K562 (cell line): ENCODE measurements around the gene SIDT2. TPM values are rescaled to one million over a fixed set of nuclear protein-coding genes. Genes with fewer than 3 reads are reported as not detected.
A peak's percentile ranks its signal among the peaks of the same experiment; 100 is the strongest.

Experiments used
- BCL6 ChIP-seq: fragments of 250-450 bp; sonication (Bioruptor Pico); IDR thresholded peaks from 2 replicates; pipeline ENCODE4 v1.4.0; 2020
- C11orf30 ChIP-seq: fragments of 450-650 bp; IDR thresholded peaks from 2 replicates; pipeline ENCODE4 v1.6.1; 2016; ENCODE audit warnings: low read depth, mild to moderate bottlenecking
- CTBP1 ChIP-seq: fragments of 450-650 bp; IDR thresholded peaks from 2 replicates; pipeline ENCODE4 v1.6.1; 2016; ENCODE audit warnings: borderline replicate concordance
- DMBX1 ChIP-seq: fragments of 250-450 bp; sonication (Bioruptor Pico); IDR thresholded peaks from 2 replicates; pipeline ENCODE4 v1.8.0; 2022; ENCODE audit warnings: inconsistent platforms, mild to moderate bottlenecking, moderate library complexity, borderline replicate concordance
- FOXJ3 ChIP-seq: sonication (generic); formaldehyde crosslinking; IDR thresholded peaks from 2 replicates; pipeline ENCODE4 v1.4.0; 2020; ENCODE audit warnings: mild to moderate bottlenecking, missing genetic modification reagents
- MEF2D ChIP-seq: conservative IDR thresholded peaks from 2 replicates; pipeline ENCODE4 v1.6.1; 2016; ENCODE audit warnings: low read depth, missing genetic modification characterization, missing compliant biosample characterization
- MIER1 ChIP-seq: fragments of 450-650 bp; IDR thresholded peaks from 2 replicates; pipeline ENCODE4 v1.6.1; 2016; ENCODE audit warnings: antibody characterized with exemption, mild to moderate bottlenecking, low read depth
- NCOA4 ChIP-seq: fragments of 450-650 bp; IDR thresholded peaks from 2 replicates; pipeline ENCODE4 v1.6.1; 2018; ENCODE audit warnings: mild to moderate bottlenecking; ENCODE audit not compliant: partially characterized antibody
- NEUROD1 ChIP-seq: fragments of 150-350 bp; IDR thresholded peaks from 2 replicates; pipeline ENCODE4 v1.6.1; 2014; ENCODE audit warnings: borderline replicate concordance, low read length, low read depth; ENCODE audit not compliant: partially characterized antibody
- POLR2A ChIP-seq: fragments of 450-650 bp; conservative IDR thresholded peaks from 2 replicates; pipeline ENCODE4 v1.6.1; 2016
- SMAD1 ChIP-seq: fragments of 150-350 bp; IDR thresholded peaks from 2 replicates; pipeline ENCODE4 v1.6.1; 2014; ENCODE audit warnings: low read length, low read depth; ENCODE audit not compliant: partially characterized antibody
- SRF ChIP-seq, 2 experiments: fragments of 250-450, 450-650 bp in 1 of 2; sonication (Bioruptor Pico) in 1 of 2; sonication (generic) in 1 of 2; formaldehyde crosslinking; IDR thresholded peaks; 2 replicates each; pipeline versions ENCODE4 v1.5.0 to v1.5.1; 2020 to 2022; ENCODE audit warnings: mild to moderate bottlenecking in 1 of 2, missing genetic modification reagents in 1 of 2
- TAL1 ChIP-seq: fragments of 450-650 bp; IDR thresholded peaks from 2 replicates; pipeline ENCODE4 v1.6.1; 2016; ENCODE audit warnings: mild to moderate bottlenecking
- ZKSCAN1 ChIP-seq: fragments of 150-350 bp; IDR thresholded peaks from 2 replicates; pipeline ENCODE4 v1.6.1; 2016; ENCODE audit warnings: low read depth, low read length
- ZNF830 ChIP-seq: fragments of 250-450 bp; sonication (Bioruptor Pico); IDR thresholded peaks from 2 replicates; pipeline ENCODE4 v1.5.0; 2021; ENCODE audit warnings: mild to moderate bottlenecking
- polyA plus RNA-seq, 8 experiments: library from polyadenylated mRNA; depleted of rRNA in 4 of 8; stranded (reverse) in 5 of 8; unstranded in 3 of 8; fragments of >200 nt; fragmentation: Nextera tagmentation in 2 of 8; fragmentation: Illumina TruSeq in 1 of 8; extraction: Ambion mirVana in 2 of 8; extraction: Trizol in 1 of 8; gene quantifications; 2 replicates each; pipeline versions ENCODE4 v1.2.1 to v1.2.3, GENCODE V29; 2011 to 2014; ENCODE audit warnings: inconsistent platforms in 1 of 8, missing spikeins in 1 of 8
- total RNA-seq, 7 experiments: library from RNA; depleted of rRNA in 6 of 7; stranded (reverse); fragments of >200 nt in 6 of 7; fragmentation: Illumina TruSeq in 2 of 7; extraction: Trizol in 2 of 7; gene quantifications; 2 replicates each; pipeline versions ENCODE4 v1.2.1 to v1.2.3, GENCODE V29; 2011 to 2021; ENCODE audit warnings: low replicate concordance in 1 of 7
- TF ChIP-seq, protein P1 (sequence below): fragments of 250-450 bp; sonication (Bioruptor Pico); IDR thresholded peaks from 2 replicates; pipeline ENCODE4 v1.8.0; 2022; ENCODE audit warnings: inconsistent platforms
- TF ChIP-seq, protein P2 (sequence below): sonication (generic); formaldehyde crosslinking; IDR thresholded peaks from 2 replicates; pipeline ENCODE4 v1.8.0; 2022; ENCODE audit warnings: mild to moderate bottlenecking, low read depth, missing genetic modification reagents
- TF ChIP-seq, protein P3 (sequence below): sonication (generic); formaldehyde crosslinking; IDR thresholded peaks from 2 replicates; pipeline ENCODE4 v1.8.0; 2022; ENCODE audit warnings: mild to moderate bottlenecking, missing genetic modification reagents
- TF ChIP-seq, protein P4 (sequence below): fragments of 200-800 bp; sonication (Bioruptor generic); IDR thresholded peaks from 2 replicates; pipeline ENCODE4 v1.6.1; 2017; ENCODE audit warnings: missing genetic modification characterization, missing compliant biosample characterization
- TF ChIP-seq, protein P5 (sequence below): sonication (generic); formaldehyde crosslinking; IDR thresholded peaks from 2 replicates; pipeline ENCODE4 v1.8.1; 2023; ENCODE audit warnings: mild to moderate bottlenecking, missing genetic modification reagents

SIDT2 gene
- total and polyA plus RNA-seq, 9 of the 15 experiments (the other 6 are each of a cell fraction or from before 2014, with no cell fraction given): 2.4 to 20.2 (median 6.5) TPM

DNA sequence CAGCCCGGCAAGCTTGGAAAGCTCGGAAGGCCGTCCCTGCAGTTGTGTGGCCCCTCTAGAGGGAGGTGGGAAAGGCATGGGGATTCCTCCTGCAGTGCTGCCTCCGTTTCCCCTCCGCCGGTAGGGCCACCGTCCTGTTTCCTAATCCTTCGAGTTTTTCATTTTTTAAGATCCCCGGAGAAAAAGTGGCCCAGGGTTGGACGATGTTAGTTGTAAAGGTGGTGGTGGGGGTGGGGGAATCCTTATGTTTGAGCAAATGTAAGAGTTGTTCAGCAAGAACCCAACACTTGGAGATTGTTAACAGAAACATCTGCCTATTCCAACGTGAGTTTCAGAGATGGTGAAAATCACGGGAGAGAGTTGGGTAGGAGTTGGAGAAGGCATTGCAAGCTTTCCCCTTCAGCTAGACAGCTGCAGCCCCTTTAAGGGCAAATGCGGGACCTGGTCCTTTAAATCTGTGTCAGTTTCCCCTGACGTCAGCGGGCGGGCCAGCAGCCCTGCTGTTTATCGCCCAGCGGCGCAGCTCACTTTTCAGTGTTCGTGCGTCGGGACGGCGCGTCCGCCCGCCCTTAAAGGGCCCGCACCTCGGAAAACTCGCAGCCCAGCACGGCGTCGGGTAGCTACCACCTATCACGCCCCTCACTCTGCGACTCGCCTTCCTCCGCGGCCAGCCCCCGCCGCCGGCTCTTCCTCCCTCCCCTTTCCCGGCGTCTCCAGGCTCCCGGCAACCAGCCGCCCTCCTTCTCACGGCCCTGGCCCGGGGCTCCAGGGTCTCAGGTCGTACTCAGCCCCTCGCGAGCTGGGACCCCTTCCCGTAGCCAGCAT, at the start of gene SIDT2 (continued):
- TF ChIP-seq ZKSCAN1 (no peak), FOXJ3 (no peak), DMBX1 (no peak), TAL1 (peak; percentile 20; the same call in 1 of the 2 replicates), C11orf30 (0 out of 2 replicates have a peak, but pooled peaks have one; percentile 30), BCL6 (no peak), MEF2D (no peak), CTBP1 (peak; percentile 54; the same call in 1 of the 2 replicates), NCOA4 (no peak), SRF (CRISPR knock-in tag; IDR thresholded peaks at IDR 0.05) (0 out of 4 replicates have a peak, but pooled peaks of 1 of the 2 experiments have one; percentile 66), POLR2A (peak; percentile 62), NEUROD1 (peak; percentile 87), MIER1 (no peak), SMAD1 (no peak), ZNF830 (CRISPR knock-in tag) (no peak)
- TF ChIP-seq, protein P1, sequence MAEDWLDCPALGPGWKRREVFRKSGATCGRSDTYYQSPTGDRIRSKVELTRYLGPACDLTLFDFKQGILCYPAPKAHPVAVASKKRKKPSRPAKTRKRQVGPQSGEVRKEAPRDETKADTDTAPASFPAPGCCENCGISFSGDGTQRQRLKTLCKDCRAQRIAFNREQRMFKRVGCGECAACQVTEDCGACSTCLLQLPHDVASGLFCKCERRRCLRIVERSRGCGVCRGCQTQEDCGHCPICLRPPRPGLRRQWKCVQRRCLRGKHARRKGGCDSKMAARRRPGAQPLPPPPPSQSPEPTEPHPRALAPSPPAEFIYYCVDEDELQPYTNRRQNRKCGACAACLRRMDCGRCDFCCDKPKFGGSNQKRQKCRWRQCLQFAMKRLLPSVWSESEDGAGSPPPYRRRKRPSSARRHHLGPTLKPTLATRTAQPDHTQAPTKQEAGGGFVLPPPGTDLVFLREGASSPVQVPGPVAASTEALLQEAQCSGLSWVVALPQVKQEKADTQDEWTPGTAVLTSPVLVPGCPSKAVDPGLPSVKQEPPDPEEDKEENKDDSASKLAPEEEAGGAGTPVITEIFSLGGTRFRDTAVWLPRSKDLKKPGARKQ (CRISPR knock-in tag): no peak
- TF ChIP-seq, protein P2, sequence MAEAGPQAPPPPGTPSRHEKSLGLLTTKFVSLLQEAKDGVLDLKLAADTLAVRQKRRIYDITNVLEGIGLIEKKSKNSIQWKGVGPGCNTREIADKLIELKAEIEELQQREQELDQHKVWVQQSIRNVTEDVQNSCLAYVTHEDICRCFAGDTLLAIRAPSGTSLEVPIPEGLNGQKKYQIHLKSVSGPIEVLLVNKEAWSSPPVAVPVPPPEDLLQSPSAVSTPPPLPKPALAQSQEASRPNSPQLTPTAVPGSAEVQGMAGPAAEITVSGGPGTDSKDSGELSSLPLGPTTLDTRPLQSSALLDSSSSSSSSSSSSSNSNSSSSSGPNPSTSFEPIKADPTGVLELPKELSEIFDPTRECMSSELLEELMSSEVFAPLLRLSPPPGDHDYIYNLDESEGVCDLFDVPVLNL: no peak
- TF ChIP-seq, protein P3, sequence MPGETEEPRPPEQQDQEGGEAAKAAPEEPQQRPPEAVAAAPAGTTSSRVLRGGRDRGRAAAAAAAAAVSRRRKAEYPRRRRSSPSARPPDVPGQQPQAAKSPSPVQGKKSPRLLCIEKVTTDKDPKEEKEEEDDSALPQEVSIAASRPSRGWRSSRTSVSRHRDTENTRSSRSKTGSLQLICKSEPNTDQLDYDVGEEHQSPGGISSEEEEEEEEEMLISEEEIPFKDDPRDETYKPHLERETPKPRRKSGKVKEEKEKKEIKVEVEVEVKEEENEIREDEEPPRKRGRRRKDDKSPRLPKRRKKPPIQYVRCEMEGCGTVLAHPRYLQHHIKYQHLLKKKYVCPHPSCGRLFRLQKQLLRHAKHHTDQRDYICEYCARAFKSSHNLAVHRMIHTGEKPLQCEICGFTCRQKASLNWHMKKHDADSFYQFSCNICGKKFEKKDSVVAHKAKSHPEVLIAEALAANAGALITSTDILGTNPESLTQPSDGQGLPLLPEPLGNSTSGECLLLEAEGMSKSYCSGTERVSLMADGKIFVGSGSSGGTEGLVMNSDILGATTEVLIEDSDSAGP (CRISPR knock-in tag): peak; percentile 99
- TF ChIP-seq, protein P4, sequence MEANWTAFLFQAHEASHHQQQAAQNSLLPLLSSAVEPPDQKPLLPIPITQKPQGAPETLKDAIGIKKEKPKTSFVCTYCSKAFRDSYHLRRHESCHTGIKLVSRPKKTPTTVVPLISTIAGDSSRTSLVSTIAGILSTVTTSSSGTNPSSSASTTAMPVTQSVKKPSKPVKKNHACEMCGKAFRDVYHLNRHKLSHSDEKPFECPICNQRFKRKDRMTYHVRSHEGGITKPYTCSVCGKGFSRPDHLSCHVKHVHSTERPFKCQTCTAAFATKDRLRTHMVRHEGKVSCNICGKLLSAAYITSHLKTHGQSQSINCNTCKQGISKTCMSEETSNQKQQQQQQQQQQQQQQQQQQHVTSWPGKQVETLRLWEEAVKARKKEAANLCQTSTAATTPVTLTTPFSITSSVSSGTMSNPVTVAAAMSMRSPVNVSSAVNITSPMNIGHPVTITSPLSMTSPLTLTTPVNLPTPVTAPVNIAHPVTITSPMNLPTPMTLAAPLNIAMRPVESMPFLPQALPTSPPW (CRISPR knock-in tag): peak; percentile 68
- TF ChIP-seq, protein P5, sequence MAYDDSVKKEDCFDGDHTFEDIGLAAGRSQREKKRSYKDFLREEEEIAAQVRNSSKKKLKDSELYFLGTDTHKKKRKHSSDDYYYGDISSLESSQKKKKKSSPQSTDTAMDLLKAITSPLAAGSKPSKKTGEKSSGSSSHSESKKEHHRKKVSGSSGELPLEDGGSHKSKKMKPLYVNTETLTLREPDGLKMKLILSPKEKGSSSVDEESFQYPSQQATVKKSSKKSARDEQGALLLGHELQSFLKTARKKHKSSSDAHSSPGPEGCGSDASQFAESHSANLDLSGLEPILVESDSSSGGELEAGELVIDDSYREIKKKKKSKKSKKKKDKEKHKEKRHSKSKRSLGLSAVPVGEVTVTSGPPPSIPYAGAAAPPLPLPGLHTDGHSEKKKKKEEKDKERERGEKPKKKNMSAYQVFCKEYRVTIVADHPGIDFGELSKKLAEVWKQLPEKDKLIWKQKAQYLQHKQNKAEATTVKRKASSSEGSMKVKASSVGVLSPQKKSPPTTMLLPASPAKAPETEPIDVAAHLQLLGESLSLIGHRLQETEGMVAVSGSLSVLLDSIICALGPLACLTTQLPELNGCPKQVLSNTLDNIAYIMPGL: no peak
